DND-41 (cell line): ENCODE measurements around the gene SPTSSB.

ENCODE experiments used
- ATAC-seq: fragments of 200-7000 bp; cut with Tn5 transposase; 3 replicates; pipeline ENCODE4 v1.9.1; 2021; ENCODE audit warnings: low read depth; ENCODE audit not compliant: insufficient read depth
- DNase-seq: peaks from one replicate; pipeline ENCODE4 v3.0.0-alpha.2; 2020
- H2AFZ ChIP-seq: 2 replicates; pipeline ENCODE4 v1.6.0; 2012; ENCODE audit warnings: low read depth, low read length
- H3K27ac ChIP-seq: 2 replicates; pipeline ENCODE4 v1.5.1; 2012; ENCODE audit warnings: low read length, inconsistent platforms
- H3K27me3 ChIP-seq: fragments of 200-600 bp; sonication (generic); 2 replicates; pipeline ENCODE4 v1.6.0; 2012; ENCODE audit warnings: low read length, mild to moderate bottlenecking, inconsistent platforms; ENCODE audit not compliant: insufficient read depth, poor library complexity
- H3K36me3 ChIP-seq: 2 replicates; pipeline ENCODE4 v1.5.1; 2012; ENCODE audit warnings: low read length, inconsistent platforms; ENCODE audit not compliant: insufficient read depth
- H3K4me1 ChIP-seq: 2 replicates; pipeline ENCODE4 v1.5.1; 2012; ENCODE audit warnings: mild to moderate bottlenecking, low read length; ENCODE audit not compliant: insufficient read depth
- H3K4me2 ChIP-seq: 2 replicates; pipeline ENCODE4 v1.6.0; 2012; ENCODE audit warnings: mild to moderate bottlenecking, moderate library complexity, low read length, inconsistent platforms; ENCODE audit not compliant: insufficient read depth
- H3K4me3 ChIP-seq, 2 experiments: fragments of 200-600 bp in 1 of 2; shearing (Covaris generic) in 1 of 2; 2 replicates each; pipeline ENCODE4 v1.5.1; 2012 to 2016; ENCODE audit warnings: inconsistent platforms in 2 of 2, low read length in 2 of 2, mild to moderate bottlenecking in 2 of 2, low read depth in 1 of 2, moderate library complexity in 1 of 2
- H3K79me2 ChIP-seq: 2 replicates; pipeline ENCODE4 v1.6.0; 2012; ENCODE audit warnings: low read length, inconsistent platforms; ENCODE audit not compliant: insufficient read depth
- H3K9ac ChIP-seq: 2 replicates; pipeline ENCODE4 v1.6.0; 2012; ENCODE audit warnings: low read depth, mild to moderate bottlenecking, inconsistent platforms, low read length, moderate library complexity
- H3K9me3 ChIP-seq: 2 replicates; pipeline ENCODE4 v1.5.1; 2012; ENCODE audit warnings: low read length, moderate library complexity, mild to moderate bottlenecking, inconsistent platforms; ENCODE audit not compliant: insufficient read depth, severe bottlenecking
- H4K20me1 ChIP-seq: 2 replicates; pipeline ENCODE4 v1.6.0; 2012; ENCODE audit warnings: low read length; ENCODE audit not compliant: insufficient read depth
- EZH2 ChIP-seq: IDR thresholded peaks from 3 replicates; pipeline ENCODE4 v1.6.1; 2012; ENCODE audit warnings: borderline replicate concordance, low read depth, mild to moderate bottlenecking, moderate library complexity, low read length, inconsistent platforms; ENCODE audit not compliant: severe bottlenecking
- TF ChIP-seq, protein P1 (sequence below): IDR thresholded peaks from 2 replicates; pipeline ENCODE4 v1.5.1; 2012; ENCODE audit warnings: borderline replicate concordance, low read length, moderate library complexity, mild to moderate bottlenecking; ENCODE audit not compliant: poor library complexity, severe bottlenecking; ENCODE audit errors: extremely low read depth

SPTSSB gene, protein sequence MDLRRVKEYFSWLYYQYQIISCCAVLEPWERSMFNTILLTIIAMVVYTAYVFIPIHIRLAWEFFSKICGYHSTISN

DNA sequence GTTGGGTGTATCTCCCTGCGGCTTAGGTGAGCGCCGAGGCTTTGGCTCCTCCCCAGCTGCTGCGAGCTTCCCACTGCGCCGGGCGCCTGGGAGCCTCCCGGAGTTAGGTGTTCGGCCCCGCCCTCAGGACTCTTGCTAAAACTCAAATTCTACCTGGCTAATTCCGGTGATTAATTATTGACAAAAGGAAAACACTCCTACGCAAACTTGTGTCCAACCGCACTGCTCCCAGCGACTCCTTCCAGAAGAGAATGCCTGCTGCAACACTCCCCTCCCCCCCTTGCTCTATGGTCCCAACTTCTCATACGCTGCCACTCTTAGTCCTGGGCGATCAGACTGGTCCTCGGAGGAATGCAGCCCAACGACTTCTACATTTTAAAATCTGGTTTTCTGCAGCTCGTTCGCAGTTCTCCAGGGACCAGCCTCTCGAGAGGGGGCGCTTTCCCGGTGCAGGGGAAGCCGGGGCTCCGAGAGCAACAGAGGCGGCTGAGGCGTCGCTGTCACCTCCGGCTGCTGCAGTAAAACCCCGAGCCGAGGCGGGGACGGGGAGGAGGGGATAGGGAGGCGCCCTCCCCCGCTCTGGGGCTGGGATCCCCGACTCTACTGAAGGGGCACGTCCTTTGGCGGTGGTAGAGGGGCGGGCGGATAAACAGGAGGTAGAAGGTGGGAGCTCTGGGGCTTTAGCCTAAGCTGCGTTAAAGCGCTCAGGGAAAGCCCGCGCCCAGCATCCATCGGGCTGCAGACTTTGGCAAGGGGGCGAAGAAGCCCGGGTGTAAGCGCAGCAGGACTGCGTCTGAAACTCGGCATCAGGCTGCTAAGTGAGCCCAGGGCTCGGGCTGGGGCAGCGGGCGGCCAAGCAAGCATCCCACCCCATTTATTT lies at the start of gene SPTSSB:
TSS of gene SPTSSB (minus strand) at position 77 of the 880 bp plus-strand sequence. CDS start 25,194 bp downstream, outside the sequence.
- H3K36me3 ChIP-seq, result no peaks in the 10 kb centered on the region
- H3K27ac ChIP-seq, result no peak within 1 kb of the TSS
- H3K27me3 ChIP-seq, result peaks cover 7% of the 10 kb centered on the region
- no peaks in the 10 kb centered on the region for H4K20me1 ChIP-seq
- H2AFZ ChIP-seq, result no peak within 1 kb of the TSS
- ATAC-seq (no peak), DNase-seq (no peak)
- H3K4me2 ChIP-seq, result no peak within 1 kb of the TSS
- no peak within 1 kb of the TSS for H3K4me3 ChIP-seq
- H3K79me2 ChIP-seq, result no peaks in the 10 kb centered on the region
- no peaks in the 10 kb centered on the region for H3K4me1 ChIP-seq
- no peaks in the 10 kb centered on the region for H3K9me3 ChIP-seq
- H3K9ac ChIP-seq, result no peak within 1 kb of the TSS
- no peak for TF ChIP-seq EZH2
- TF ChIP-seq, protein P1, sequence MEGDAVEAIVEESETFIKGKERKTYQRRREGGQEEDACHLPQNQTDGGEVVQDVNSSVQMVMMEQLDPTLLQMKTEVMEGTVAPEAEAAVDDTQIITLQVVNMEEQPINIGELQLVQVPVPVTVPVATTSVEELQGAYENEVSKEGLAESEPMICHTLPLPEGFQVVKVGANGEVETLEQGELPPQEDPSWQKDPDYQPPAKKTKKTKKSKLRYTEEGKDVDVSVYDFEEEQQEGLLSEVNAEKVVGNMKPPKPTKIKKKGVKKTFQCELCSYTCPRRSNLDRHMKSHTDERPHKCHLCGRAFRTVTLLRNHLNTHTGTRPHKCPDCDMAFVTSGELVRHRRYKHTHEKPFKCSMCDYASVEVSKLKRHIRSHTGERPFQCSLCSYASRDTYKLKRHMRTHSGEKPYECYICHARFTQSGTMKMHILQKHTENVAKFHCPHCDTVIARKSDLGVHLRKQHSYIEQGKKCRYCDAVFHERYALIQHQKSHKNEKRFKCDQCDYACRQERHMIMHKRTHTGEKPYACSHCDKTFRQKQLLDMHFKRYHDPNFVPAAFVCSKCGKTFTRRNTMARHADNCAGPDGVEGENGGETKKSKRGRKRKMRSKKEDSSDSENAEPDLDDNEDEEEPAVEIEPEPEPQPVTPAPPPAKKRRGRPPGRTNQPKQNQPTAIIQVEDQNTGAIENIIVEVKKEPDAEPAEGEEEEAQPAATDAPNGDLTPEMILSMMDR, result no peak

DNA sequence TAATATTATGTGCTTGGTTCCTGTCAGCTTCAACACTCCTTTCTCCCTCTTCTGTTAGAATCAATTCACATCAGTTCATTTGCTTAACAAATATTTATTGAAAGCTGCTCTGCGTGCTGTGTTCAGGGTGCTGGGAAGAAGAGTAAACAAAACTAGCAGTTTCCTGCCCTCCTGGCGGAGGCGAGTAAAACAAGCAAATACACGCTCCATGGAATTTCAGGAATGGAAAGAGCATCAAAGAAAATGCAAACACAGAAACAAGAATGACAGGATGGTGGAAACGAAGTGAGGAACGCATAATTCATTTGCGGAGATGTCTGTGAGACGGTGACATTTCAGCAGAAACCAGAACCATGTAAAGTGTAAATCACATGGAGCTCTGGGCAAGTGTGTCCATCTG lies 49.4 kb upstream of the SPTSSB start:
- no peak overlapping the region for H3K27ac ChIP-seq

DNA sequence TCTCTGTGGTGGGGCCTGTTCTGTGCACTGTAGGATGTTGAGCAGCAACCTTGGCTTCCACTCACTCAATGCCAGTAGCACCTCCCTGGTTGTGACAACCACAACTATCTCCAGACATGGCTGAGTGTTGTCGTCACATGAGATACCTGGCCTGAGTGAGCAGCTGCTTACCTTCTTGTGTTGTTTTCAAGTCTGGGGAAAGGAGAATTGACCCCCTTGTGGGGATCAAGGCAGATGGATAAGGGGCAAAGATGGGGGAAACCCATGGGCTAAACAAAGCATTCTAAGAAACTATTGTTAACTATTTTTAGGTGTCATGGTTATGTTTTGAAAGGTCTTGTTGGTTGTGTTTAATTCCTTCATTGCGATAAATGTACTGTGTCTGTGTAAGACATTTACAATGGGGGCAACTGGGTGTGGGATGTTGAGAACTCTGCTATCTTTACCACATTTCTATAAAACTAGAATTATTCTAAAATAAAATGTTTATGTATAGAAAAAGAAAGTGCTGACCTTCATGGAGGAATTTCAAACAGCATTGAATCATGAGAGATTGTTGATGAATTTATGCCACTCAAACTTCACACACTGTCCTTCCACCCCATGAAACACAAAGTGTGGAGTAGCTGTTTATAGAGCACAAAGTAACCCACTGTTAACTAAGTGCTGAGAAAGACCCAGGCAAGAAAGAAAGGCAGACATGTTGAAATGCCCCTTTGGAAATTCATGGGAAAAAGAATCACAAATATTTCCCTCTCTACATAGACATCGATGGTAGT lies 48.4 kb upstream of the SPTSSB start:
- H3K9me3 ChIP-seq, result peaks cover 2% of the 10 kb centered on the region
- no peaks in the 10 kb centered on the region for H4K20me1 ChIP-seq
- no peak overlapping the region for H3K27ac ChIP-seq
- TF ChIP-seq EZH2, result no peak
- TF ChIP-seq, protein P1, result no peak
- no peaks in the 10 kb centered on the region for H3K36me3 ChIP-seq
- no peaks in the 10 kb centered on the region for H3K27me3 ChIP-seq
- DNase-seq, result no peak
- no peak overlapping the region for H3K9ac ChIP-seq
- H3K4me2 ChIP-seq, result no peak overlapping the region
- no peaks in the 10 kb centered on the region for H3K79me2 ChIP-seq
- ATAC-seq, result no peak
- no peak overlapping the region for H3K4me3 ChIP-seq
- no peaks in the 10 kb centered on the region for H3K4me1 ChIP-seq
- H2AFZ ChIP-seq, result no peak overlapping the region

More for the DNA sequence above, 49.4 kb upstream of the SPTSSB start:
- no peak for ATAC-seq
- Histone ChIP-seq H3K9me3 (peaks cover 2% of the 10 kb centered on the region), H4K20me1 (no peaks in the 10 kb centered on the region), H2AFZ (no peak overlapping the region), H3K4me2 (no peak overlapping the region), H3K4me1 (no peaks in the 10 kb centered on the region), H3K36me3 (no peaks in the 10 kb centered on the region), H3K4me3 (no peak overlapping the region), H3K79me2 (no peaks in the 10 kb centered on the region), H3K9ac (no peak overlapping the region), H3K27me3 (no peaks in the 10 kb centered on the region)
- no peak for TF ChIP-seq EZH2
- TF ChIP-seq, protein P1, result no peak
- DNase-seq, result no peak
